ENCODE measurements around the gene DTWD2. TPM values are rescaled to one million over a fixed set of nuclear protein-coding genes. Genes with fewer than 3 reads are reported as not detected.

Gene DTWD2
- total and polyA plus RNA-seq, 2 experiments from 2014 or later: 4.1 to 15.4 TPM

DNA sequence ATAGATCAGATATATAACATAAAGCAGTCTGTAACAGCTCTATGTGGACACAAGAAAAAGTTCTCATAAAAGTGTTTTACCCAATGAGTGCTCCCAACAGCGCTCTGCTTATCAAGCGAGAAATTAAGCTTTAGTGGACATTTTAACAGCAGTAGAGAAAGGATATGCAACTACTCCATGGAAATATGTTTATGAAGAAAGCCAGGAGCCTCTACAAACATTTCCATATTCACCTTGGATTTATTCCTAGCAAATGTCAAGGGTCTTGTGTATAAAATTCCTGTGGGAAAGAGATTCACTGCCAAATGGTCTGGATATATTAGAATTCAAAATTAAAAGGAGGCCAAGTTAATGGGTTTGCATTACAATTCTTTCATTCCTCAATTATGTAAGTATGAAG, 66.5 kb downstream of the DTWD2 start:
- Mint-ChIP-seq H3K4me1 (peaks cover 30% of the 10 kb centered on the region), H3K36me3 (ENCODE audit: low read depth) (peaks cover 12% of the 10 kb centered on the region; the same call in 2 of the 3 replicates), H3K4me3 (no peak overlapping the region), H3K27me3 (ENCODE audit: insufficient read depth, low read depth, poor library complexity) (no peaks in the 10 kb centered on the region), H3K27ac (no peak overlapping the region), H3K9me3 (no peaks in the 10 kb centered on the region)
- DNase-seq (ENCODE audit: low spot score) (no peak), ATAC-seq (no peak)
- no peaks in the 10 kb centered on the region for H3F3A ChIP-seq (replicated peaks; ENCODE audit: low read depth)
- H3K4me1 ChIP-seq (ENCODE audit: insufficient read depth): peaks cover 29% of the 10 kb centered on the region
- no peak overlapping the region for H2AFZ ChIP-seq
- no peak overlapping the region for H3K4me3 ChIP-seq
- TF ChIP-seq CREB1 (CRISPR knock-in tag; IDR thresholded peaks at IDR 0.05; ENCODE audit: low read depth) (no peak), POLR2AphosphoS5 (IDR thresholded peaks at IDR 0.05; ENCODE audit: low read depth) (no peak), JUNB (IDR thresholded peaks at IDR 0.05; ENCODE audit: unreplicated experiment) (no peak), NANOG (IDR thresholded peaks at IDR 0.05; ENCODE audit: borderline replicate concordance) (no peak), ZNF114 (CRISPR knock-in tag; IDR thresholded peaks at IDR 0.05) (no peak), EZH2phosphoT487 (IDR thresholded peaks at IDR 0.05; ENCODE audit: unreplicated experiment) (no peak), STAT1 (IDR thresholded peaks at IDR 0.05; ENCODE audit: unreplicated experiment) (no peak), ZNF331 (CRISPR knock-in tag; IDR thresholded peaks at IDR 0.05; ENCODE audit: low read depth) (no peak)
- TF ChIP-seq, protein P1, sequence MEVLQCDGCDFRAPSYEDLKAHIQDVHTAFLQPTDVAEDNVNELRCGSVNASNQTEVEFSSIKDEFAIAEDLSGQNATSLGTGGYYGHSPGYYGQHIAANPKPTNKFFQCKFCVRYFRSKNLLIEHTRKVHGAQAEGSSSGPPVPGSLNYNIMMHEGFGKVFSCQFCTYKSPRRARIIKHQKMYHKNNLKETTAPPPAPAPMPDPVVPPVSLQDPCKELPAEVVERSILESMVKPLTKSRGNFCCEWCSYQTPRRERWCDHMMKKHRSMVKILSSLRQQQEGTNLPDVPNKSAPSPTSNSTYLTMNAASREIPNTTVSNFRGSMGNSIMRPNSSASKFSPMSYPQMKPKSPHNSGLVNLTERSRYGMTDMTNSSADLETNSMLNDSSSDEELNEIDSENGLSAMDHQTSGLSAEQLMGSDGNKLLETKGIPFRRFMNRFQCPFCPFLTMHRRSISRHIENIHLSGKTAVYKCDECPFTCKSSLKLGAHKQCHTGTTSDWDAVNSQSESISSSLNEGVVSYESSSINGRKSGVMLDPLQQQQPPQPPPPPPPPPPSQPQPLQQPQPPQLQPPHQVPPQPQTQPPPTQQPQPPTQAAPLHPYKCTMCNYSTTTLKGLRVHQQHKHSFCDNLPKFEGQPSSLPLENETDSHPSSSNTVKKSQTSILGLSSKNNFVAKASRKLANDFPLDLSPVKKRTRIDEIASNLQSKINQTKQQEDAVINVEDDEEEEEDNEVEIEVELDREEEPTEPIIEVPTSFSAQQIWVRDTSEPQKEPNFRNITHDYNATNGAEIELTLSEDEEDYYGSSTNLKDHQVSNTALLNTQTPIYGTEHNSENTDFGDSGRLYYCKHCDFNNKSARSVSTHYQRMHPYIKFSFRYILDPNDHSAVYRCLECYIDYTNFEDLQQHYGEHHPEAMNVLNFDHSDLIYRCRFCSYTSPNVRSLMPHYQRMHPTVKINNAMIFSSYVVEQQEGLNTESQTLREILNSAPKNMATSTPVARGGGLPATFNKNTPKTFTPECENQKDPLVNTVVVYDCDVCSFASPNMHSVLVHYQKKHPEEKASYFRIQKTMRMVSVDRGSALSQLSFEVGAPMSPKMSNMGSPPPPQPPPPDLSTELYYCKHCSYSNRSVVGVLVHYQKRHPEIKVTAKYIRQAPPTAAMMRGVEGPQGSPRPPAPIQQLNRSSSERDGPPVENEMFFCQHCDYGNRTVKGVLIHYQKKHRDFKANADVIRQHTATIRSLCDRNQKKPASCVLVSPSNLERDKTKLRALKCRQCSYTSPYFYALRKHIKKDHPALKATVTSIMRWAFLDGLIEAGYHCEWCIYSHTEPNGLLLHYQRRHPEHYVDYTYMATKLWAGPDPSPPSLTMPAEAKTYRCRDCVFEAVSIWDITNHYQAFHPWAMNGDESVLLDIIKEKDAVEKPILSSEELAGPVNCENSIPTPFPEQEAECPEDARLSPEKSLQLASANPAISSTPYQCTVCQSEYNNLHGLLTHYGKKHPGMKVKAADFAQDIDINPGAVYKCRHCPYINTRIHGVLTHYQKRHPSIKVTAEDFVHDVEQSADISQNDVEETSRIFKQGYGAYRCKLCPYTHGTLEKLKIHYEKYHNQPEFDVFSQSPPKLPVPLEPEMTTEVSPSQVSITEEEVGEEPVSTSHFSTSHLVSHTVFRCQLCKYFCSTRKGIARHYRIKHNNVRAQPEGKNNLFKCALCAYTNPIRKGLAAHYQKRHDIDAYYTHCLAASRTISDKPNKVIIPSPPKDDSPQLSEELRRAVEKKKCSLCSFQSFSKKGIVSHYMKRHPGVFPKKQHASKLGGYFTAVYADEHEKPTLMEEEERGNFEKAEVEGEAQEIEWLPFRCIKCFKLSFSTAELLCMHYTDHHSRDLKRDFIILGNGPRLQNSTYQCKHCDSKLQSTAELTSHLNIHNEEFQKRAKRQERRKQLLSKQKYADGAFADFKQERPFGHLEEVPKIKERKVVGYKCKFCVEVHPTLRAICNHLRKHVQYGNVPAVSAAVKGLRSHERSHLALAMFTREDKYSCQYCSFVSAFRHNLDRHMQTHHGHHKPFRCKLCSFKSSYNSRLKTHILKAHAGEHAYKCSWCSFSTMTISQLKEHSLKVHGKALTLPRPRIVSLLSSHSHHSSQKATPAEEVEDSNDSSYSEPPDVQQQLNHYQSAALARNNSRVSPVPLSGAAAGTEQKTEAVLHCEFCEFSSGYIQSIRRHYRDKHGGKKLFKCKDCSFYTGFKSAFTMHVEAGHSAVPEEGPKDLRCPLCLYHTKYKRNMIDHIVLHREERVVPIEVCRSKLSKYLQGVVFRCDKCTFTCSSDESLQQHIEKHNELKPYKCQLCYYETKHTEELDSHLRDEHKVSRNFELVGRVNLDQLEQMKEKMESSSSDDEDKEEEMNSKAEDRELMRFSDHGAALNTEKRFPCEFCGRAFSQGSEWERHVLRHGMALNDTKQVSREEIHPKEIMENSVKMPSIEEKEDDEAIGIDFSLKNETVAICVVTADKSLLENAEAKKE (CRISPR knock-in tag; IDR thresholded peaks at IDR 0.05): no peak
- no peaks in the 10 kb centered on the region for H3K36me3 ChIP-seq (ENCODE audit: insufficient read depth)
- H3K4me2 ChIP-seq: no peak overlapping the region; the same call in 1 of the 2 replicates
- no peaks in the 10 kb centered on the region for H3K9me2 ChIP-seq (ENCODE audit: insufficient read depth)
- H4K20me1 ChIP-seq (replicated peaks; ENCODE audit: insufficient read depth): no peaks in the 10 kb centered on the region
- H3K79me2 ChIP-seq (replicated peaks; ENCODE audit: insufficient read depth): no peaks in the 10 kb centered on the region
- no peak overlapping the region for H3K27ac ChIP-seq (ENCODE audit: low read depth)
- no peaks in the 10 kb centered on the region for H3K27me3 ChIP-seq (ENCODE audit: insufficient read depth)
